IMR-90 (cell line): ENCODE data around the gene CDC40. TPM values are rescaled to one million over a fixed set of nuclear protein-coding genes. Genes with fewer than 3 reads are reported as not detected.

Source experiments
- ATAC-seq: fragments of 200-7000 bp; cut with Tn5 transposase; 2 replicates; pipeline ENCODE4 v1.9.1; 2020; ENCODE audit warnings: low read depth, mild to moderate bottlenecking, moderate library complexity
- BruUV-seq: library from RNA; stranded (reverse); fragments of 400-500 nt; replicated peaks from 2 replicates; lab custom pipeline; 2021; lab: Mats Ljungman, UMichigan
- CTCF ChIA-PET: fragments of 300-600 bp; formaldehyde crosslinking; extraction: SDS; loops from one replicate; lab custom pipeline; 2021; ENCODE audit warnings: antibody characterized with exemption; lab: Yijun Ruan, JAX
- POLR2A ChIA-PET: fragments of 300-600 bp; sonication (Branson Sonifier 250); formaldehyde crosslinking; loops from one replicate; lab custom pipeline; 2022; ENCODE audit warnings: antibody characterized with exemption; ENCODE audit not compliant: unreplicated experiment; lab: Charles Lee
- DNase-seq: peaks from one replicate; pipeline ENCODE4 v3.0.0; 2013
- H2AFZ ChIP-seq: replicated peaks from 2 replicates; pipeline ENCODE3; 2013; ENCODE audit warnings: low read length, mild to moderate bottlenecking; ENCODE audit not compliant: poor library complexity
- H2AK5ac ChIP-seq: 2 replicates; pipeline ENCODE4 v1.6.1; 2013; ENCODE audit warnings: low read depth, low read length, inconsistent platforms
- H2AK9ac ChIP-seq: replicated peaks from 2 replicates; pipeline ENCODE3; 2013; ENCODE audit warnings: mild to moderate bottlenecking, low read depth, low read length, moderate library complexity; ENCODE audit not compliant: poor library complexity
- H2BK120ac ChIP-seq: 2 replicates; pipeline ENCODE4 v1.6.1; 2013; ENCODE audit warnings: low read depth, low read length, inconsistent platforms
- H2BK15ac ChIP-seq: 3 replicates; pipeline ENCODE4 v1.6.1; 2013; ENCODE audit warnings: low read depth, low read length, inconsistent platforms
- H2BK20ac ChIP-seq: 2 replicates; pipeline ENCODE4 v1.6.1; 2013; ENCODE audit warnings: low read depth, mild to moderate bottlenecking, inconsistent platforms, low read length, moderate library complexity
- H2BK5ac ChIP-seq: 2 replicates; pipeline ENCODE4 v1.6.1; 2013; ENCODE audit warnings: mild to moderate bottlenecking, low read depth, low read length, inconsistent platforms; ENCODE audit not compliant: poor library complexity, severe bottlenecking
- H3K14ac ChIP-seq: replicated peaks from 2 replicates; pipeline ENCODE4 v1.6.1; 2013; ENCODE audit warnings: low read depth, low read length, inconsistent platforms
- H3K18ac ChIP-seq: 2 replicates; pipeline ENCODE4 v1.6.1; 2013; ENCODE audit warnings: low read depth, low read length, control low read depth
- H3K23ac ChIP-seq: 2 replicates; pipeline ENCODE4 v1.6.1; 2013; ENCODE audit warnings: low read depth, low read length, inconsistent platforms
- H3K27ac ChIP-seq: 2 replicates; pipeline ENCODE4 v1.5.1; 2013; ENCODE audit warnings: mild to moderate bottlenecking, control low read depth, low read length; ENCODE audit not compliant: insufficient read depth
- H3K27me3 ChIP-seq: 2 replicates; pipeline ENCODE4 v1.6.1; 2013; ENCODE audit warnings: low read length; ENCODE audit not compliant: control insufficient read depth, insufficient read depth
- H3K36me3 ChIP-seq: 2 replicates; pipeline ENCODE4 v1.6.1; 2013; ENCODE audit warnings: low read length, mixed read lengths; ENCODE audit not compliant: control insufficient read depth, insufficient read depth
- H3K4ac ChIP-seq: 2 replicates; pipeline ENCODE4 v1.6.1; 2013; ENCODE audit warnings: low read depth, low read length, inconsistent platforms
- H3K4me1 ChIP-seq: 2 replicates; pipeline ENCODE4 v1.6.1; 2013; ENCODE audit warnings: low read length, mixed read lengths; ENCODE audit not compliant: control insufficient read depth, insufficient read depth
- H3K4me2 ChIP-seq: 2 replicates; pipeline ENCODE4 v1.6.1; 2013; ENCODE audit warnings: low read depth, mild to moderate bottlenecking, control low read depth, low read length, moderate library complexity
- H3K4me3 ChIP-seq: 2 replicates; pipeline ENCODE4 v1.5.1; 2013; ENCODE audit warnings: low read depth, mild to moderate bottlenecking, control low read depth, low read length, moderate library complexity; ENCODE audit not compliant: insufficient read depth
- H3K56ac ChIP-seq: 2 replicates; pipeline ENCODE4 v1.6.1; 2013; ENCODE audit warnings: low read length, inconsistent platforms; ENCODE audit not compliant: insufficient read depth; ENCODE audit errors: extremely low read depth
- H3K79me1 ChIP-seq, 2 experiments: 2 replicates each; pipeline ENCODE4 v1.6.1; 2013; ENCODE audit warnings: low read length in 2 of 2, inconsistent platforms in 1 of 2, low read depth in 1 of 2
- H3K9ac ChIP-seq: 2 replicates; pipeline ENCODE4 v1.6.1; 2013; ENCODE audit warnings: low read depth, low read length, control low read depth
- H3K9me1 ChIP-seq: 2 replicates; pipeline ENCODE4 v1.6.1; 2013; ENCODE audit warnings: low read length, inconsistent platforms; ENCODE audit not compliant: insufficient read depth
- H3K9me3 ChIP-seq: 2 replicates; pipeline ENCODE4 v1.6.1; 2013; ENCODE audit warnings: low read length; ENCODE audit not compliant: control insufficient read depth, insufficient read depth
- H4K20me1 ChIP-seq: 2 replicates; pipeline ENCODE4 v1.6.1; 2013; ENCODE audit warnings: low read length, inconsistent platforms; ENCODE audit not compliant: insufficient read depth
- H4K5ac ChIP-seq: 2 replicates; pipeline ENCODE4 v1.6.1; 2013; ENCODE audit warnings: mild to moderate bottlenecking, low read depth, low read length, control low read depth
- H4K8ac ChIP-seq, 2 experiments: 2 replicates each; pipeline ENCODE4 v1.6.1; 2013; ENCODE audit warnings: low read depth in 2 of 2, low read length in 2 of 2, control low read depth in 1 of 2, inconsistent platforms in 1 of 2
- H4K91ac ChIP-seq: 2 replicates; pipeline ENCODE4 v1.6.1; 2013; ENCODE audit warnings: low read depth, low read length, inconsistent platforms; ENCODE audit not compliant: insufficient read depth
- NFE2L2 ChIP-seq: fragments of 150-350 bp; IDR thresholded peaks from 2 replicates; pipeline ENCODE4 v1.6.1; 2016; ENCODE audit warnings: low read depth, mild to moderate bottlenecking, low read length
- RFX5 ChIP-seq: IDR thresholded peaks from 2 replicates; pipeline ENCODE4 v1.8.0; 2012; ENCODE audit warnings: low read depth, mild to moderate bottlenecking, low read length, moderate library complexity
- dilution Hi-C: fragments of 300-500 bp; cut with HindIII; formaldehyde crosslinking; loops from one replicate; pipeline ENCODE4 v1.14.3; 2018; ENCODE audit warnings: low sequenced_read_pairs; ENCODE audit not compliant: unreplicated experiment
- in situ Hi-C: fragments of 300-500 bp; cut with MboI; formaldehyde crosslinking; loops from 3 replicates; pipeline ENCODE4 v1.14.3; 2019; ENCODE audit warnings: low sequenced_read_pairs, inconsistent platforms, mixed read lengths
- intact Hi-C: fragments of 100-400 bp; cut with micrococcal nuclease; formaldehyde crosslinking; loops from 2 replicates; pipeline ENCODE4 v1.10.0; 2022
- polyA plus RNA-seq, 3 experiments: library from polyadenylated mRNA; depleted of rRNA; stranded (reverse); fragments of >200 nt; gene quantifications; 2 replicates each; pipeline ENCODE4 v1.2.3, GENCODE V29; 2012; ENCODE audit warnings: low replicate concordance in 1 of 3
- total RNA-seq: library from RNA; depleted of rRNA; stranded (reverse); fragments of >200 nt; gene quantifications from 2 replicates; pipeline ENCODE4 v1.2.3, GENCODE V29; 2012

The CDC40 gene
- total and polyA plus RNA-seq, 2 of the 4 experiments (the other 2 are of a cell fraction): 7.0 to 16.8 TPM

- Histone ChIP-seq H3K4me1 (no peaks in the 10 kb centered on the region), H3K4ac (no peak overlapping the region), H3K4me2 (no peak overlapping the region), H3K56ac (no peak overlapping the region), H3K4me3 (no peak overlapping the region), H2AFZ (no peak overlapping the region), H4K8ac (no peak overlapping the region), H3K36me3 (no peaks in the 10 kb centered on the region), H3K27ac (no peak overlapping the region), H2AK5ac (no peak overlapping the region), H3K9me3 (no peaks in the 10 kb centered on the region), H3K9ac (no peak overlapping the region), H3K9me1 (no peaks in the 10 kb centered on the region), H2BK120ac (no peak overlapping the region), H4K5ac (no peak overlapping the region), H3K79me1 (no peaks in the 10 kb centered on the region), H4K20me1 (no peaks in the 10 kb centered on the region), H2BK5ac (no peak overlapping the region), H4K91ac (no peak overlapping the region), H2BK15ac (no peak overlapping the region), H3K27me3 (no peaks in the 10 kb centered on the region), H2BK20ac (no peak overlapping the region), H3K23ac (no peak overlapping the region), H3K18ac (no peak overlapping the region), H3K14ac (no peak overlapping the region), H2AK9ac (no peak overlapping the region)
- in situ Hi-C loops: no loop called here
- ATAC-seq (no peak), DNase-seq (no peak)
- dilution Hi-C loops: no loop called here
- TF ChIP-seq RFX5 (no peak), NFE2L2 (no peak)
- ChIA-PET POLR2A (no interaction called here), CTCF (no interaction called here)
- no TSS peak for BruUV-seq
- intact Hi-C loops: no loop called here
These were observed 86.8 kb downstream of the CDC40 start for GRCh38 chr6:110266996-110267395.
